Omental fat pad (tissue), 4 donors: ENCODE results near the gene CENPN. TPM values are rescaled to one million over a fixed set of nuclear protein-coding genes. Genes with fewer than 3 reads are reported as not detected.

Source experiments
- ATAC-seq: fragments of 150-250 bp; one replicate; pipeline ENCODE4 v1.9.1; 2016; ENCODE audit warnings: mild to moderate bottlenecking, moderate library complexity; ENCODE audit not compliant: low FRiP score
- DNase-seq: peaks from one replicate; pipeline ENCODE4 v3.0.0-alpha.2; 2019; ENCODE audit warnings: low spot score
- total RNA-seq, 4 donors: library from RNA; depleted of rRNA; stranded (reverse); fragments of >200 nt; gene quantifications; one replicate each; pipeline ENCODE4 v1.1.0, GENCODE V29; 2016
- TF ChIP-seq, protein P1 (sequence below), 3 donors: fragments of 450-650 bp; IDR thresholded peaks; one replicate each; pipeline ENCODE4 v1.5.1; 2016 to 2017; ENCODE audit warnings: antibody characterized with exemption in 3 of 3, mild to moderate bottlenecking in 3 of 3, moderate library complexity in 2 of 3

The CENPN gene
- total RNA-seq, 4 donors from 2014 or later, result 4.5 to 12.0 (median 8.4) TPM

DNA sequence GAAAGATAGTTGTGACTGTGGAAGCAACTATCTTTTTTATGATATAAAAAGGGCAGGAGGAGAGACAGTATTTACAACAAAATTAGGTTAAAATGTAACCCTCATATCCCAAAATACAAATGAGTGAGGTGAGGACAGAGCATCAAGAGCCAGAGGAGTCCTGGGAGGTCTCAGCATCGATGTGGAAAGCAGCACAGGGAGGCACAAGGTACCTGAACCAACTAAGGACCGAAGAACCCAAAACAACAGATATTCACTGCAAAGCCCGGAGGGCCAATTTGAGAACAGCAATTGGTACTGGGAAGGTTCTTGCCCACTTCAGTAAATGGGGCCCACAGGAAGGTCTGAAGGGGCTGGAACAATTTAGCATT, 37.9 kb upstream of the CENPN start:
- ATAC-seq (no peak), DNase-seq (no peak)
- TF ChIP-seq, protein P1, sequence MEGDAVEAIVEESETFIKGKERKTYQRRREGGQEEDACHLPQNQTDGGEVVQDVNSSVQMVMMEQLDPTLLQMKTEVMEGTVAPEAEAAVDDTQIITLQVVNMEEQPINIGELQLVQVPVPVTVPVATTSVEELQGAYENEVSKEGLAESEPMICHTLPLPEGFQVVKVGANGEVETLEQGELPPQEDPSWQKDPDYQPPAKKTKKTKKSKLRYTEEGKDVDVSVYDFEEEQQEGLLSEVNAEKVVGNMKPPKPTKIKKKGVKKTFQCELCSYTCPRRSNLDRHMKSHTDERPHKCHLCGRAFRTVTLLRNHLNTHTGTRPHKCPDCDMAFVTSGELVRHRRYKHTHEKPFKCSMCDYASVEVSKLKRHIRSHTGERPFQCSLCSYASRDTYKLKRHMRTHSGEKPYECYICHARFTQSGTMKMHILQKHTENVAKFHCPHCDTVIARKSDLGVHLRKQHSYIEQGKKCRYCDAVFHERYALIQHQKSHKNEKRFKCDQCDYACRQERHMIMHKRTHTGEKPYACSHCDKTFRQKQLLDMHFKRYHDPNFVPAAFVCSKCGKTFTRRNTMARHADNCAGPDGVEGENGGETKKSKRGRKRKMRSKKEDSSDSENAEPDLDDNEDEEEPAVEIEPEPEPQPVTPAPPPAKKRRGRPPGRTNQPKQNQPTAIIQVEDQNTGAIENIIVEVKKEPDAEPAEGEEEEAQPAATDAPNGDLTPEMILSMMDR (IDR thresholded peaks at IDR 0.05), result no peak

DNA sequence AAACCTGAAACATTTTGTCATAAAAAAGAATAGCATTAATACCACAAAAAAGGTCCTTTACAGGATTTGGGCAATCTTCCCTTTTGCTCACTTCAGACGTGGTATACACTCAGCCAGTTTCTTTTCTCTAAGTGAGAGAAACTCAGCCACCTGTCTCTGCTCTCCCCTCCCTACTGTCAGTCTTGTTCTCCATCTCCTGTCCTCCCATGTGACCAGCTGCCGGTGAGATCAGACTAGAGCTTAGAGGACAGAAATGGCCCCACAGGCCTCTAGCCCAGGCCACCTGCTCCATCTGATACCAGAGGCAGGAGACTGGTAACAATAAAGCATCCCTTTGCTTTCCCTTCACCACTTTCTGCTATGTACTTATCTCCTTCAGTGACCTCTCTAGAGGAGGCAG, 35.2 kb upstream of the CENPN start:
- DNase-seq (no peak), ATAC-seq (no peak)
- TF ChIP-seq, protein P1 (IDR thresholded peaks at IDR 0.05), result no peak

DNA sequence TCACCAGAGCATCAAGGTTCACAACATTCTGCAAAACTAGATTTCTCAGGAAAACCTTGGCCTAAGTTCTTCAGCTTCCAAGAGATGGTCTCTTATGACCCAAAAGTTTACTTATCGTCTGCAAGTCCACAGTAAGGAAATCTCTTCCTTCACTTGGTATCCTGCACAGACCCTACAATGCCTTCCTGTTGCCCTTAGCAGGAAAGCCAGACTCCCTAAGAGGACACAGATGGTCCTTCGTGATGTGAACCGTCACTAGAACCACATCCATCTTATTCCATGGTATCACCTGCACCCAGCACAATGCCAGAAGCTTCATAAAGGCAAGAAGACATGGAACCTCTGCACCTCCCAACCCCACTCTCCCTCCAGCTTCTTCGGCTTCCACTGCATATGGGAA, 34.4 kb upstream of the CENPN start:
- DNase-seq (no peak), ATAC-seq (no peak)
- TF ChIP-seq, protein P1 (IDR thresholded peaks at IDR 0.05), result no peak

DNA sequence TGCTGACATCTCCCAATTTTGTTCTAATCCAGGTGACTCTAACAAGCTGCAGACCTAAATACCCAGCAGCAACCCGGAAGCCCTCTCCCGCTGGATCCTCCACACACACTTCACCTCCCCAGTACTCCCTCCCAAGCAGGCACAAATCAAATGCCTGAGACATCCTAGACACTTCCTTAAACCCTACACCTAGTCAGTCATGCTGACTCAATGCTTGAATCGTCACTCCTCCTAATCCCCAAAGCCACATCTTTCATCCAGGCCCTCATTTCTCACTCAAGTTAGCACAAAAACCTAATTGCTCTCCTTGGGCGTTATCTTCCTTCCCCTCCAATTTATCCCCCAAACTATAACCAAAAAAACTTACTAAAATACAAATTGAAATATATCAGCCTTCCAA, 33.0 kb upstream of the CENPN start:
- ATAC-seq (no peak), DNase-seq (no peak)
- TF ChIP-seq, protein P1 (IDR thresholded peaks at IDR 0.05), result no peak

DNA sequence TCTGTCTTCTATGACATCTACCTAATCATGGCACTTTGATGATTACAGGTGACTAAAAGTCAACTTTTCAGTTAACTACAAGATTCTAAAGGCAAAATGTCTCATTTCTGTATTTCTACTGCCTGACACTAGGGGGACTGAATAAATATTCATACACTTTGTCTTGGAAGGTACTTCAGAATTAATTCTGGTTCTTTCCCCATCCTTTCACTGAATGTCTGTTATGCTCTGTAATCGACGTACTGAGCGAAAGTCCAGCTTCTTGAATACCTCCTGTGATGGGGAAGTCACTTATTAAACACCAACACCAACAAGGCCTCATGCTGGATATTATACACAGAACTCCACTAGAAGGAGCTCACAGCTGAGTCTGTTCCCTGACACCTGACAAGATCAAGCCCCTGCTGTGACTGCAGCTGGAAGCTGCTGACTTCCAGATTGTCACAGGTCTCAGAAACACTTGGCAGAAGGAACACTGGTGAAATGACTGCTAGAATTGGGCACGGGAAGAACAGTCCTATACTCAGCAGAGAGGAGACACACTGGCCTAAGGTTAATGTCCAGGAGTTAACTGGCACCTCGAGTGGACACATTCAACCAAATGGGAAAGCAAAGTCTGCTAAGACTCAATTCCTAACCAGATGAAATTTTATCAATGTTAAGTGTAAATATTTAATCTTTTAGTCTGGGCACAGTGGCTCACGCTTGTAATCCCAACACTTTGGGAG, 32.2 kb upstream of the CENPN start:
- ATAC-seq (no peak), DNase-seq (no peak)
- TF ChIP-seq, protein P1 (IDR thresholded peaks at IDR 0.05), result no peak

DNA sequence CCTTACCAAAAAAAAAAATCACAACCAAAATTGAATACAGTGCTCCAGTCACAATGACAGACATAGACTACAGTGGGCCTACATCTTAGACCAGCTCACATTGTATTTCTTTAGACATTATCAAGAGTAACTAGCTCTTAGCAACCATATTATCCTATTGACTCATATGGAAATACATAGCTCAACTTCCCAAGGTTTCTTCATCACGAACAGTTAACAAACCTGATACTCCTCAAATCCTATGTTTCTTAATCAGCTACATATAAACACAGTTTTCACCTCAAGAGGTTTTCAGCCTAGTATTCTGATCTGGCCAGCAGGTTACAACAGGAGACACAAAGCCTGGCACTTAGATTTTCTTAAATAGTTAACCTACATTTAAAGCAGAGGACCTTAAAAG, 30.1 kb upstream of the CENPN start:
- TF ChIP-seq, protein P1 (IDR thresholded peaks at IDR 0.05), result no peak
- DNase-seq, result no peak
- no peak for ATAC-seq

DNA sequence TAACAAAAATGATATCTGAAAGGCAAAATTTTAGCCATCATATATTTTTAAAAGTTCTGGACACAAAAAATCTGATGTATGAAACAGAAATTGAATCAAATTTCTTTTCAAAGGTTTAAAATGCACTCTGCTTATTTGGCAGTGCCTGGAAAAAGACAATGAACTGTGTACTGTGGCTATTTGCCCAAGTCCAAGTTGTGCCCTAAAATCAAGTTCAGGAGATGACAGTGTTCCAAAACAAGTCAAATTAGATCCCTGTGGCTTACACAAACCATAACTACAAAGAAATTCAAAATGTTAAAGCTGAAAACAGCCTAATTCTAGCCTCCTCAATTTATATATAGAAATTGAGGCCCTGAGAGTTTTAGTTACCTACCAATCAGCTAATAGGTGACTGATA, 25.9 kb upstream of the CENPN start:
- DNase-seq (no peak), ATAC-seq (no peak)
- TF ChIP-seq, protein P1 (IDR thresholded peaks at IDR 0.05), result no peak
